HuH-7.5 (cell line): ENCODE results near the gene TFRC.
"Not testable (repeated sequence)": the region's sequence is repeated elsewhere in the genome, so short reads cannot be mapped to it uniquely, and the experiment has no call there.

Experiments used
- DNase-seq: peaks from one replicate; pipeline ENCODE4 v3.0.0; 2011; ENCODE audit warnings: low spot score

The TFRC gene

DNA sequence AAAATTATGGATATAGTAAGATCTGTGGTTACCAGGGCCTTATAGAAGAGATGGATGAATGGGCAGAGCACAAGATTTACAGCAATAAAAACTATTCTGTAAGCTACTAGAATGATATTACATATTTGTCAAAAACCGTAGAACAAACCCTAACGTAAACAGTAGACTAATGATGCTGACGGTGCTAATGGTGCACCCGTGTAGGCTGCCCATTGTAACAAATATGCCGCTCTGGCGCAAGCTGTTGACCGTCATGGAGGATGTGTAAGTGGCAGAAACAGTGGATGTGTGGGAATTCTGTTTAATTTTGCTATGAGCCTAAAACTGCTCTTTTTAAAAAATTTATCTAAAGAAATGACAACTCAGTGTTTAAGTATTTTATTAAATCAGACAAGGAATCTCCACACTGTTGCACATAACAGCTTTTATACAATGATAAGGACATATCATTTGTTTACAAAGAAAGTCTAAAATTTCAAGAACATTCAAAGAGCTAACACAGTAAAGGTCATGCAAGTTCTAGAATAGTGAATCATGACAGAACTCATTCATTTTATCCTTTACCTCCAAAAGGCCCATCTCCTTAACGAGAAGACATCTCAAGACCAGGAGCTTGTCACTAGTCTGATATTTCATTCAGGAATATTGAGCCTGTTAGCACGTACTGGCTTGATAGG lies 32.8 kb downstream of the TFRC start:
- no peak for DNase-seq

GRCh38 chr3:196047391-196048030 lies 34.4 kb downstream of the TFRC start:
- DNase-seq, result no peak

- no peak for DNase-seq
Observed at GRCh38 chr3:196044513-196044912, 37.4 kb downstream of the TFRC start.

GRCh38 chr3:196042673-196043072 lies 39.2 kb downstream of the TFRC start:
- no peak for DNase-seq

DNA sequence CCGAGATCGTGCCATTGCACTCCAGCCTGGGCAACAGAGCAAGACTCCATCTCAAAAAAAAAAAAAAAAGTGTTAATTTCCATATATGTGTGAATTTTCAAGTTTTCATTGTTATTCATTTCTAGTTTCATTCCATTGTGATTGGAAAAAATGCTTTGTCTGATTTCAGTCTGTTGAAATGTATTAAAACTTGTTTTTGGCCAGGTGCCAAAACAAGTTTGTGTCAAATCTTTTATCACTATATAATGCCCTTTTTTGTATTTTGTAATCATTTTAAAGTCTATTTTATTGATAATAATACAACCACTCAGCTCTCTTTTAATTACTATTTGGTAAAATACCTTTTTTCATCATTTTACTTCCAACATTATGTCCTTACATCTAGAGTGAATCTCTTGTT lies 42.5 kb downstream of the TFRC start:
- no peak for DNase-seq

- not testable (repeated sequence) for DNase-seq
Observed at GRCh38 chr3:196026059-196026458, 55.8 kb downstream of the TFRC start.

DNA sequence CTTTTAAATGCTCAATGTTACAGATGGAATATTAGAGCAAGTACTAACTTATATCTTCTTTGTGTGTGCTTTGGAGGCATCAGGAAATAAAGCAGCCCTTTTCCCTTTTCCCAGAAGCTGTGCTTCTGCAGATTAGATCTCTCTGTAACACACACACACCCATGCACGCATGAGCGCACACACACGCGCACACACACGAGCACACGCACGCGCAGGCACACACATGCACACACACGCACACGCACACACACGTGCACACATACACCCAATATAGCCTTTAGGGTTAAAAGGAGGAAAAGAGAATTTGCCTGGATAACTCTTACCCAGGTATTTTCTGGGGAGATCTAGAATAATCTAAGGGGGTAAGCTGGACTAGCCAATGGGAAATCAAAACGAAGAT lies 56.9 kb downstream of the TFRC start:
- DNase-seq, result no peak

DNA sequence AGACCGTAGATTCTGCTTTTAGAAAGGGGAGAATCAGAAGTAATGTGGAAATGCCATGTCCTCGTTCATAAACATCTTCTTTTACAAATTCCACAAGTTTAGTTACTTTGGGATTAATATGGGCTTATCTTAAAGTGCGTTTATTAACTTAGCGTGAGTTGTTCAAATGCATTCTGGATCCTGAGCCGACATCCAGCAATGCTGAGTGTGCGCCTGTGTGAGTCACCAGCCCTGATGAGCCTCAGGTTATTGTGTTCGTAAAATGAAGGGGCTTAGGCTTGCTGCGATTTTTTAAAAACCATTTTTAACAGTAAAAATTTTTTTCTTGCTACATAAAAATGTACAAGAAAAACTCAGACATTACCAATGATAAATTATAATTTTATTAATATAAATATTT lies 57.9 kb downstream of the TFRC start:
- no peak for DNase-seq

GRCh38 chr3:196022499-196022878 lies 59.4 kb downstream of the TFRC start:
- not testable (repeated sequence) for DNase-seq

- DNase-seq, result no peak
Observed at GRCh38 chr3:196020373-196020772, 61.5 kb downstream of the TFRC start.

GRCh38 chr3:196019576-196019975 lies 62.3 kb downstream of the TFRC start:
- not testable (repeated sequence) for DNase-seq

DNA sequence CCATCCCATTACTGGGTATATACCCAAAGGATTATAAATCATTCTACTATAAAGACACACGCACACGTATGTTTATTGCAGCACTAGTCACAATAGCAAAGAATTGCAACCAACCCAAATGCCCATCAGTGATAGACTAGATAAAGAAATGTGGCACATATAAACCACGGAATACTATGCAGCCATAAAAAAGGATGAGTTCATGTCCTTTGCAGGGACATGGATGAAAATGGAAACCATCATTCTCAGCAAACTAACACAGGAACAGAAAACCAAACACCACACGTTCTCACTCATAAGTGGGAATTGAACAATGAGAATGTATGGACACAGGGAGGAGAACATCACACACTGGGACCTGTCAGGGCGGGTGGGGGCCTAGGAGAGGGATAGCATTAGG lies 63.7 kb downstream of the TFRC start:
- DNase-seq, result not testable (repeated sequence)

DNA sequence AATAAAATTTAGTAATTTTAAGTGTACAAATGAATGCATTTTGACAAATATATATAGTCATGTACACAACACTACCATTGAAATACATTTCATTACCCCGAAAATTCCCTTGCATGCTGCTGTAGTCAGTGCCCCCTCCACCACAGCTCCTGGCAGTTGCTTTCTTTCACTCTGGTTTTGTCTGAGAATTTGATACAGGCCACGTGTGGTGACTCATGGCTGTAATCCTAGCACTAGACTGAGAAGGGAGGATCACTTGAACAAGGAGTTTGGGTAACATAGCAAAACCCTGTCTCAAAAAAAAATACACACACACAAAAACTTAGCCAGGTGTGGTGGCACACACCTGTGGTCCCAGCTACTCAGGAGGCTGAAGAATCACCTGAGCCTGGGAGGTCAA lies 65.4 kb downstream of the TFRC start:
- DNase-seq, result no peak

DNA sequence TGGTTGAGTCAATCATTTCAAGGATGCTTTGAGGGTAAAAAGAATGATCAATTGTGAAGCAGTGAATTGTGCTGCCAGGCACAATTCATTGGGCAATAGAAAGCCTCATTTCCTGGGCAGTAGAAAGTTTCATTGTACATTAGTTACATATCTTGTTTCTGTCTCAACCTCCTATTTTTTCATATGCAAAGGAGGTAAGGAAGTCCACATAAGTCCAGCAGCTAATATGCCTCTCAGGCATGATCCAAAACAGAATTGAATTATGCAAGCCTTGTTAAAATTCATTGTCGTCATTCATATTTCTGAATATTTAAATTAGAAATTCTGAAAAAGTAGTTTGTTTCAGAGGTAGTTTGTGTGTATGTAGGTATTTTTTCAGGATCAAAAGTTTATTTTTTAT lies 65.8 kb downstream of the TFRC start:
- DNase-seq, result no peak

DNA sequence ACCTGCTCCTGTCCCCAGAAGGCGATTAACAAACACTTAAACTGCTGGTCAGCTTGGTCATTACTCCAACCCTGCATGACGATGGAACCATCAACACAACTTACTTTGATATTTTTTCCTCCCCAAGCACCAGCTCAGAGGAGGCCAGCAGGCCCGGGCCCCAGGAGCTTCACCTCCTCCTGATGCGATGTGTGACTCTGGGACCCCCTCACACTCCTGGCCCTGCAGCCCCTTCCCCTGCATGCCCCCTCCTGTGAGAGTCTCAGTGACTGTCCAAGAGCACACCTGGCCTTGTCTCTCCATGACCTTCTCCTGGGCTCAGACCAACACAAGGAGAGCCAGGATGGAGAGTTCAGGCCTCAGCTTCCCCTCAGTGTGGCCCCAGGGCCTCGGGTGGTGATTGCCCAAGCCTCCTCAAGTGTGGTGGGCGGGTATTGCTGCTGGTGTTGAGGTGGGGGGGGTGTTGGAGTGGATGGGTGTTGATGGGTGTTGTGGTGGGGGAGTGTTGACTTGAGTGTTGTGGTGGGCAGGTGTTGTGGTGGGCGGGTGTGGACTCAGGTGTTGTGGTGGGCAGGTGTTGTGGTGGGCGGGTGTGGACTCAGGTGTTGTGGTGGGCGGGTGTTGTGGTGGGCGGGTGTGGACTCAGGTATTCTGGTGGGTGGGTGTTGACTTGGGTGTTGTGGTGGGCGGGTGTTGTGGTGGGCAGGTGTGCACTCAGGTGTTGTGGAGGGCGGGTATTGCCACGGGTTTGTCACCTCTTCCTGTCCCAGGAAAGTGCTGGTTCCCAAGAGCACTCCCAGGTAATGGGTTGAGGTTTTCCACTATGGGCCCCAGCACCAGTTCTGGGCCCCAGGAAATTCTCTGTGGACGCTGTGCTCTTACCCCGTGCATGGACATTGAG lies 68.1 kb downstream of the TFRC start:
- no peak for DNase-seq

DNA sequence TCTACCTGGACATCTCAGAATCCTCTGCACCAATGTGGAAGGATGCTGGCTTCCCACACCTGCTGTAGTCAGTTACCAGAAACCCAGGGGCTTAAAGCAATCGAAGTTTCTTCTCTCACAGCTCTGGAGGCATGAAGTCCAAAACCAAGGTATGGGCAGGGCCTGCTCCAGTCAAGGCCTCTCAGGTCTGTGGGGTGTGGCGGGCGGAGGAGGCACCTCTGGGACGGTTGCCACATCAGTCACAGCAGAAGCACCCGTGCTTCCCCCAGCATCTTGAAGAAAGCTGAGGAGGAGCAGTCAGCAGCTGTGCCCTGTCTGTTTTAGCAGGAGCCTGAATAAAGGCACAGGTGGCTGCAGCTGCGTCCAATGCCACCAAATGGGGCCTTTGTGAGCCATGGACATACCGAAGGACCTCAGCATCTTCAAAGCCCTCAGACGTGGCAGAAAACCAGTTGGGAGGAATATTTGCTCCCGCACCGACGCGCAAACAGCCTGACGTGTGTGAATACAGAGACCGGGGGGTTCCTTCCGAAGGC lies 68.9 kb downstream of the TFRC start:
- no peak for DNase-seq

DNA sequence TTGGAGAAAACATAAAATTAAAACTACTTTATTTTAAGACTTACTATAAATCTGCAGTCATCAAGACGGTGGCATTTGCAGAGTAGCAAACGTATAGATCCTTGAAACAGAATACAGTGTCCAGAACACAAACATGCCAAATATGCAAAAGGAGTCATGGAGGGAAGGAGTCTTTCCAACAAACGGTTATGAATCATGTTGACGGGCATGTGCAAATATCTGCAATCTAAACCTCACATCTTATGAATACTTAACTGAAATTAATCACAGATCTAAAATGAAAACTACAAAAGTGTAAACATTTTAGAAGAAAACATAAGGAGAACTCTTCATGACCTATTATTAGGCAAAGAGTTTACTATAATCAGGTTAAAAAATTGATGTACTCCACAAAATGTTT lies 69.4 kb downstream of the TFRC start:
- DNase-seq, result no peak

GRCh38 chr3:196009456-196009855 lies 72.4 kb downstream of the TFRC start:
- DNase-seq, result no peak

- DNase-seq, result no peak
Observed at GRCh38 chr3:196008929-196009328, 73.0 kb downstream of the TFRC start.

DNA sequence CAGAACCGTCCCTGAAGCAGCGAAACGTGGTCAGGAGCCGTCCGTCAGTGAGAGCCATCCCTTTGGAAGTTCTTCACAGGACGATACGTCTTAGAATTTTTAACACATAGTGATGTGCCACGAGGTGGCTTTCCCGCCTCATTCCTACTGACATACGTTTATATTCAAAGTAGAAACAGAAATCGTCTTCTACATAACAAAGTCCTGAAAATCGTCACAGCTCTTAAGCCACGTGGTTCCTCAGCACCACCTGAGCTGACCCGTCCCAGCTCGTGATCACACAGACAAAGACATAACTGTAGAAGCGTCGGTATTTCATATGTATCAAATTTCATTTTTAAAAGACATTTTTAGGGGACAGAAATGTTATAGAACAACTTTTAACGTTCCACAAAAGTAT lies 73.5 kb downstream of the TFRC start:
- no peak for DNase-seq

DNA sequence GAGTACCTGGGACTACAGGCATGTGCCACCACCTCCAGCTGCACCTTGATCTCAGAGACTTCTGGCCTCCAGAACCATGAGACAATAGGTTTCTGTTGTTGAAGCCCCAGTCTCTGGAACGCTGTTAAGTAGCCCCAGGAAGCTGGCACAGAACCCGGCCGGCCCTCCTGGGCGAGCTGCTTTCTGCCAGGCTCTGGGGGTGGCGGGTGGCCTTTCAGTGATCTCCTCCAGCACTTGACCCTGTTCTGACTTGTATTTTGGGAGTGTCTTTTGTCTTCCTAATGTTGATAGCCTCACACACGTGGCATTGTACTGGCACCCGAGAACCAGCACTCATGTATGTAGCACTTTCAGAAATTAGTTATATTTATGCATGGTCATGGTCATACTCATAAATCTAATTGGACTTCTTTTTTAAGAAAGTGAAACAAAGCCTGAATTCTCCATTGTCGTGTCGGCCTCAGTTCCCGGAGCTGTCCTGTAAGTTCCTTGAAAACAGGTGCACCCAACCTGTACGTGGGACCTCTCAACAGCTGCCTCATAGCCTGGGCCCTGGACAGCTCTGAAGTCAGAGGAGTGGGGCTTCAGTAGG lies 74.0 kb downstream of the TFRC start:
- no peak for DNase-seq

GRCh38 chr3:196005338-196005737 lies 76.6 kb downstream of the TFRC start:
- DNase-seq, result not testable (repeated sequence)
